Endothelial cell (in vitro differentiated cells): ENCODE data around the gene PACRG. TPM values are rescaled to one million over a fixed set of nuclear protein-coding genes. Genes with fewer than 3 reads are reported as not detected.

Experiments used
- DNase-seq: peaks from one replicate; pipeline ENCODE4 v3.0.0; 2021; ENCODE audit warnings: low spot score
- H3K27ac Mint-ChIP-seq: one replicate; pipeline ENCODE4 v1.8.0; 2021; ENCODE audit warnings: mixed read lengths, inconsistent platforms; ENCODE audit not compliant: unreplicated experiment
- H3K27me3 Mint-ChIP-seq: one replicate; pipeline ENCODE4 v1.8.0; 2021; ENCODE audit warnings: mild to moderate bottlenecking, moderate library complexity, mixed read lengths, inconsistent platforms; ENCODE audit not compliant: unreplicated experiment
- H3K36me3 Mint-ChIP-seq: one replicate; pipeline ENCODE4 v1.8.0; 2021; ENCODE audit warnings: mild to moderate bottlenecking, low read depth, mixed read lengths, inconsistent platforms; ENCODE audit not compliant: unreplicated experiment
- H3K4me1 Mint-ChIP-seq: one replicate; pipeline ENCODE4 v1.8.0; 2021; ENCODE audit warnings: mild to moderate bottlenecking, mixed read lengths, inconsistent platforms; ENCODE audit not compliant: unreplicated experiment
- H3K4me3 Mint-ChIP-seq: one replicate; pipeline ENCODE4 v1.8.0; 2021; ENCODE audit warnings: mild to moderate bottlenecking, mixed read lengths, inconsistent platforms; ENCODE audit not compliant: unreplicated experiment
- H3K9me3 Mint-ChIP-seq: one replicate; pipeline ENCODE4 v1.8.0; 2021; ENCODE audit warnings: mixed read lengths, inconsistent platforms; ENCODE audit not compliant: unreplicated experiment
- total RNA-seq: library from RNA; stranded (reverse); fragmentation: NEBNext Ultra II Directional; extraction: Animal tissue kit (Norgen Biotek cat#: 25700); gene quantifications from one replicate; pipeline ENCODE4 v1.2.1, GENCODE V29; 2021; ENCODE audit not compliant: unreplicated experiment
- TF ChIP-seq, protein P1 (sequence below): fragments of 200-600 bp; sonication (generic); IDR thresholded peaks from one replicate; pipeline ENCODE4 v1.5.0; 2021; ENCODE audit warnings: antibody characterized with exemption; ENCODE audit not compliant: unreplicated experiment

The PACRG gene
- total RNA-seq, 1 donor from 2014 or later: 1.1 TPM

DNA sequence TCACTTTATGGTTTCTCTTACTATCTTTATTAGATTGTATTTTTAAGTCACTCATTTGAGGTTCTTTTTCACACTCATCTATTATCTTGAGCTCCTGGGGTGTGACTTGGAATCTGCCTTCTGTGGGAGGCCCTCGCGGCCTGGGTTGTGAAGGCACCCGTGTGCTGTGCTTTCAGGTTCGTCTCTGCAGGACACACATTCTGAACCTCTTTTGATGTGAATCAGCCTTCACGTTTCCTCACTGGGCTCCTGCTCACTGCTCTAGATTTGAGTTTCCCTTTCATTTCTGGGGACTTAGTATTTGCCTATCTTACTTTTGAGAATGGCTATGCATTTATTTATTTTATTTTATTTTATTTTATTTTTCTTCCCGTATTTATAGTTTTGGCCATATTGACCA lies 97.8 kb downstream of the PACRG start:
- Mint-ChIP-seq H3K27ac (no peak overlapping the region), H3K4me3 (no peak overlapping the region), H3K4me1 (no peaks in the 10 kb centered on the region), H3K9me3 (no peaks in the 10 kb centered on the region), H3K27me3 (peaks cover 1% of the 10 kb centered on the region), H3K36me3 (no peaks in the 10 kb centered on the region)
- TF ChIP-seq, protein P1, sequence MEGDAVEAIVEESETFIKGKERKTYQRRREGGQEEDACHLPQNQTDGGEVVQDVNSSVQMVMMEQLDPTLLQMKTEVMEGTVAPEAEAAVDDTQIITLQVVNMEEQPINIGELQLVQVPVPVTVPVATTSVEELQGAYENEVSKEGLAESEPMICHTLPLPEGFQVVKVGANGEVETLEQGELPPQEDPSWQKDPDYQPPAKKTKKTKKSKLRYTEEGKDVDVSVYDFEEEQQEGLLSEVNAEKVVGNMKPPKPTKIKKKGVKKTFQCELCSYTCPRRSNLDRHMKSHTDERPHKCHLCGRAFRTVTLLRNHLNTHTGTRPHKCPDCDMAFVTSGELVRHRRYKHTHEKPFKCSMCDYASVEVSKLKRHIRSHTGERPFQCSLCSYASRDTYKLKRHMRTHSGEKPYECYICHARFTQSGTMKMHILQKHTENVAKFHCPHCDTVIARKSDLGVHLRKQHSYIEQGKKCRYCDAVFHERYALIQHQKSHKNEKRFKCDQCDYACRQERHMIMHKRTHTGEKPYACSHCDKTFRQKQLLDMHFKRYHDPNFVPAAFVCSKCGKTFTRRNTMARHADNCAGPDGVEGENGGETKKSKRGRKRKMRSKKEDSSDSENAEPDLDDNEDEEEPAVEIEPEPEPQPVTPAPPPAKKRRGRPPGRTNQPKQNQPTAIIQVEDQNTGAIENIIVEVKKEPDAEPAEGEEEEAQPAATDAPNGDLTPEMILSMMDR: no peak
- no peak for DNase-seq

DNA sequence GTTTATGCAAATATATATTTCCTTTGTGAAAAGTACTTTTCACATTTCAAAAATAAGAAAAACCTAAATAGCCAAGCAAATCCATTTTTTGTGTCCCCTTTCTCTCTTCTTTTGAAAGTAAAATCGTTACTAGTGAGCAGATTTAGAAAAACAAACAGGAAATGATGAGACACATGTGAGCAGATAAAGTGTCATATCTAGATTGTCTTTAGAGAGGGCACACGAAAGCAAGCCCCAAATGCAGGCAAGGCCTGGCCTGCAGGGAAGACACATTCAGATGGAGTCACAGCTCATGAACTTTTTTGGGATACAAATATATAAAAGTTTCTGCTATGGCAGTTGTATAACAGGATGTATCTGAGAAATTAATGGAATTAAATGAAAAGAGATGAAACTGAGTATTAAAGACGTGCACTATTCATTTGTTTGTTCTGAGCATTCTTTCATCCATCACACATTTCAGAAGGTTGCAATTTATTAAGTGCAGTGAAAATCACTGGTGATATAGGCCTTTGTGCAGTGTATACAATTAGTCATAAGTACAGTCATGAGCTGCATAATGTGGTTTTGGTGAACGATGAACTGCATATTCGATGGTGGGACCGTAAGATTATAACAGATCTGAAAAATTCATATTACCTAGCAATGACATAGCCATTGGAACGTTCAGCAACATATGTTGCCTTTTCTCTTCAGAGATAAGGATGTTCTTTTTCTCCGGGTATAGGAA lies 101.4 kb downstream of the PACRG start:
- peaks cover 1% of the 10 kb centered on the region for H3K27me3 Mint-ChIP-seq

GRCh38 chr6:162833776-162834175 lies 106.0 kb downstream of the PACRG start:
- H3K27ac Mint-ChIP-seq: no peak overlapping the region
- peaks cover 1% of the 10 kb centered on the region for H3K27me3 Mint-ChIP-seq
- DNase-seq: no peak
- TF ChIP-seq, protein P1: no peak
- H3K4me1 Mint-ChIP-seq: no peaks in the 10 kb centered on the region
- no peak overlapping the region for H3K4me3 Mint-ChIP-seq
- no peaks in the 10 kb centered on the region for H3K9me3 Mint-ChIP-seq
- H3K36me3 Mint-ChIP-seq: no peaks in the 10 kb centered on the region

More for the DNA sequence above, 101.4 kb downstream of the PACRG start:
- TF ChIP-seq, protein P1: no peak
- DNase-seq: no peak
- Mint-ChIP-seq H3K4me1 (no peaks in the 10 kb centered on the region), H3K27ac (no peak overlapping the region), H3K4me3 (no peak overlapping the region), H3K36me3 (no peaks in the 10 kb centered on the region), H3K9me3 (no peaks in the 10 kb centered on the region)

DNA sequence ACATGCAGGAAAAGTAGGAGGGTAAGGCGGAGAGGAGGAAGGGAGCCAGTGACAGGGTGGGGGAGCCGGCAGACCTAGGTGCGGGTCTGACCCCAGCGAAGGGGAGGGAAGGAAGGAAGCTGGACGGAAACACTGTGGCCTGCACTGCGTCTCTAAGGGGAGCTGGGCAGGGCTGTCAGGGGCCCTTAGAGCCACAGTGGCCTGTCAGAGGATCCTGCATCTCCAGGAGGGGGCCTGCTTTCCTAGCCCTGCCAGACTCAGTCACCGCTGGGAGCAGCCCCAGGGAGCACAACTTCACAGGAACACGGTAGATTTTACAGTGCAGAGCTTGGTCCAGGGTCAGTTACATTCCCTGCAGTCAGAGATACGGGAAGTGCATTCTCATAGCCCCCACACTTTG lies 118.2 kb downstream of the PACRG start:
- no peaks in the 10 kb centered on the region for H3K36me3 Mint-ChIP-seq
- TF ChIP-seq, protein P1: no peak
- DNase-seq: no peak
- H3K4me3 Mint-ChIP-seq: no peak overlapping the region
- peaks cover 1% of the 10 kb centered on the region for H3K27me3 Mint-ChIP-seq
- peaks cover 3% of the 10 kb centered on the region for H3K4me1 Mint-ChIP-seq
- H3K9me3 Mint-ChIP-seq: no peaks in the 10 kb centered on the region
- H3K27ac Mint-ChIP-seq: peak overlapping the region; percentile 44

GRCh38 chr6:162846723-162847122 lies 118.9 kb downstream of the PACRG start:
- Mint-ChIP-seq H3K27me3 (peaks cover 1% of the 10 kb centered on the region), H3K9me3 (no peaks in the 10 kb centered on the region), H3K27ac (no peak overlapping the region), H3K36me3 (no peaks in the 10 kb centered on the region), H3K4me1 (peaks cover 3% of the 10 kb centered on the region), H3K4me3 (no peak overlapping the region)
- TF ChIP-seq, protein P1: no peak
- DNase-seq: no peak
